Heart right ventricle (tissue), 16 donors: ENCODE data around the gene PIK3CG. TPM values are rescaled to one million over a fixed set of nuclear protein-coding genes. Genes with fewer than 3 reads are reported as not detected.

ENCODE experiments used
- ATAC-seq, 8 donors: fragments of 200-7000 bp; cut with Tn5 transposase; one replicate each; pipeline ENCODE4 v1.9.1; 2020; ENCODE audit warnings: mild to moderate bottlenecking in 8 of 8, moderate library complexity in 8 of 8, moderate number of reproducible peaks in 1 of 8
- DNase-seq, 2 donors: peaks; one replicate each; pipeline ENCODE4 v3.0.0-alpha.2; 2020
- H3K27ac ChIP-seq, 10 donors: fragments of 200-600 bp; sonication (generic) in 2 of 10; one replicate each; pipeline versions ENCODE4 v1.5.0 to v1.8.0; 2020 to 2022; ENCODE audit warnings: mild to moderate bottlenecking in 3 of 10
- H3K27me3 ChIP-seq, 7 donors: fragments of 200-600 bp; one replicate each; pipeline ENCODE4 v1.8.0; 2021 to 2022; ENCODE audit warnings: mild to moderate bottlenecking in 2 of 7
- H3K36me3 ChIP-seq, 9 donors: fragments of 200-600 bp; sonication (generic) in 1 of 9; one replicate each; pipeline versions ENCODE4 v1.5.0 to v1.8.0; 2020 to 2022; ENCODE audit warnings: mild to moderate bottlenecking in 2 of 9
- H3K4me1 ChIP-seq, 9 donors: fragments of 200-600 bp; sonication (generic) in 1 of 9; one replicate each; pipeline versions ENCODE4 v1.5.0 to v1.8.0; 2020 to 2022; ENCODE audit warnings: mild to moderate bottlenecking in 4 of 9
- H3K4me3 ChIP-seq, 10 donors: fragments of 200-600 bp; sonication (generic) in 2 of 10; one replicate each; pipeline versions ENCODE4 v1.5.0 to v1.8.0; 2020 to 2022; ENCODE audit warnings: mild to moderate bottlenecking in 7 of 10, moderate library complexity in 2 of 10
- H3K9me3 ChIP-seq, 11 donors: fragments of 200-600 bp in 10 of 11; sonication (generic) in 2 of 11; one replicate each; pipeline versions ENCODE4 v1.5.0 to v1.8.0; 2013 to 2022; ENCODE audit warnings: mild to moderate bottlenecking in 2 of 11, control low read depth in 1 of 11, moderate library complexity in 1 of 11
- CTCF ChIP-seq, 9 donors: fragments of 200-600 bp; sonication (generic) in 2 of 9; IDR thresholded peaks; one replicate each; pipeline versions ENCODE4 v1.5.0 to v1.8.0; 2021 to 2022; ENCODE audit warnings: antibody characterized with exemption in 9 of 9, mild to moderate bottlenecking in 5 of 9, moderate library complexity in 1 of 9
- WGBS, 2 donors: extraction: QIAGEN DNeasy Blood & Tissue Kit; methylation state at CpG; one replicate each; pipeline ENCODE4 v1.1.7; 2013; ENCODE audit warnings: inconsistent platforms in 1 of 2; 5-methylcytosine and 5-hydroxymethylcytosine counted together
- intact Hi-C, 10 donors: fragments of 100-400 bp; cut with DNase I; formaldehyde crosslinking; loops; one replicate each; pipeline versions ENCODE4 v1.11.1 to v1.14.2; 2022
- polyA plus RNA-seq, 2 donors: library from polyadenylated mRNA; stranded (reverse); fragments of 200-250 nt; gene quantifications; one replicate each; pipeline ENCODE4 v1.2.3, GENCODE V29; 2013
- total RNA-seq, 10 donors: library from RNA; stranded (reverse); fragmentation: NEBNext Ultra II Directional in 3 of 10; extraction: Animal tissue kit (Norgen Biotek cat#: 25700) in 3 of 10; gene quantifications; one replicate each; pipeline versions ENCODE4 v1.2.1 to v1.2.4, GENCODE V29; 2021 to 2023
- donor health status: Arrhythmogenic right ventricular cardiomyopathy.
- donor health status: ischemic (EF 13 %, LVEDD 7.1; RV severe dilation, severe dysfunction).
- donor health status: healthy with polysubstance abuse.
- donor health status: DM: no; HTN: yes; CAD: no.
- donor health status: DM: no; HTN: no; CAD: no.
- donor health status: ischemic (EF 25% LVEDD 6.9; RV normal size, moderate dysfunction).
- donor health status: ischemic (EF 25% LVEDD 5.7; RV mildly dilated, moderate dysfunction).
- donor health status: healthy.
- donor health status: DM: yes; HTN: yes; CAD: no.
- donor health status: Ischemic cardiomyopathy.
- donor health status: ischemic (EF 35%, LVEDD 5.7; RV mildly dilated, moderate dysfunction).
- donor health status: nonischemic (EF 11% LVEDD 7.7; RV severe dilation, severe dysfunction).
- donor health status: DM: yes; HTN: yes; CAD: no.
- donor health status: PGD.
- donor health status: ischemic (EF 29% LVEDD 5.4; RV normal size, mild dysfunction).
- donor health status: nonischemic (EF 23%, LVEDD 6.1; RV moderate dilation, normal function).

PIK3CG gene
- total and polyA plus RNA-seq, 12 donors = 0.16 to 6.8 (median 2.0) TPM

GRCh38 chr7:106890952-106891351 lies 25.9 kb downstream of the PIK3CG start:
- Histone ChIP-seq H3K27me3 (no peaks in the 10 kb centered on the region), H3K36me3 (peaks cover 0 to 79% (median 0%) of the 10 kb centered on the region in 9 donors), H3K4me3 (no peak overlapping the region), H3K4me1 (peaks cover 0 to 6% (median 0%) of the 10 kb centered on the region in 9 donors), H3K9me3 (no peaks in the 10 kb centered on the region), H3K27ac (no peak overlapping the region)
- WGBS, 2 donors = 93 to 95% methylated on average over 2 of the region's 2 CpGs
- no peak for TF ChIP-seq CTCF (IDR thresholded peaks at IDR 0.05)
- ATAC-seq = no peak
- intact Hi-C loops = no loop called here
- no peak for DNase-seq

- intact Hi-C loops = no loop called here
- 71 to 74% methylated on average over 8 of the region's 8 CpGs for WGBS, 2 donors
- peaks cover 0 to 78% (median 0%) of the 10 kb centered on the region in 9 donors for H3K36me3 ChIP-seq
- H3K4me3 ChIP-seq = no peak overlapping the region
- no peaks in the 10 kb centered on the region for H3K27me3 ChIP-seq
- no peak for DNase-seq
- H3K27ac ChIP-seq = no peak overlapping the region
- peaks cover 0 to 6% (median 0%) of the 10 kb centered on the region in 9 donors for H3K4me1 ChIP-seq
- TF ChIP-seq CTCF (IDR thresholded peaks at IDR 0.05) = no peak
- H3K9me3 ChIP-seq = no peaks in the 10 kb centered on the region
- no peak for ATAC-seq
Measured at GRCh38 chr7:106891548-106892410, 26.7 kb downstream of the PIK3CG start.

GRCh38 chr7:106893591-106893990 lies 28.5 kb downstream of the PIK3CG start:
- Histone ChIP-seq H3K27ac (no peak overlapping the region), H3K27me3 (no peaks in the 10 kb centered on the region), H3K4me1 (peaks cover 0 to 6% (median 0%) of the 10 kb centered on the region in 9 donors), H3K9me3 (peaks cover 0 to 13% (median 0%) of the 10 kb centered on the region in 11 donors), H3K4me3 (no peak overlapping the region), H3K36me3 (peaks cover 0 to 74% (median 0%) of the 10 kb centered on the region in 9 donors)
- DNase-seq (no peak), ATAC-seq (no peak)
- 89 to 94% methylated on average over 2 of the region's 2 CpGs for whole genome bisulfite sequencing, 2 donors
- intact Hi-C loops = no loop called here
- TF ChIP-seq CTCF (IDR thresholded peaks at IDR 0.05) = no peak

- Histone ChIP-seq H3K4me1 (peaks cover 0 to 6% (median 0%) of the 10 kb centered on the region in 9 donors), H3K4me3 (no peak overlapping the region), H3K27ac (peak overlapping the region in 1 of 10 donors; percentile 3), H3K27me3 (no peaks in the 10 kb centered on the region), H3K36me3 (peaks cover 0 to 57% (median 0%) of the 10 kb centered on the region in 9 donors), H3K9me3 (peaks cover 0 to 22% (median 0%) of the 10 kb centered on the region in 11 donors)
- DNase-seq (no peak), ATAC-seq (no peak)
- TF ChIP-seq CTCF (IDR thresholded peaks at IDR 0.05) = no peak
- WGBS, 2 donors = 95 to 97% methylated on average over 4 of the region's 4 CpGs
- intact Hi-C loops = no loop called here
Measured at GRCh38 chr7:106895246-106895864, 30.3 kb downstream of the PIK3CG start.
